ENCODE data around the gene ALDOC. TPM values are rescaled to one million over a fixed set of nuclear protein-coding genes. Genes with fewer than 3 reads are reported as not detected.
A peak's percentile ranks its signal among the peaks of the same experiment; 100 is the strongest.

Gene ALDOC
- total and polyA plus RNA-seq, 2 of the 13 experiments (the other 11 are each of a cell fraction or from before 2014, with no cell fraction given), result 15.4 to 60.9 TPM

DNA sequence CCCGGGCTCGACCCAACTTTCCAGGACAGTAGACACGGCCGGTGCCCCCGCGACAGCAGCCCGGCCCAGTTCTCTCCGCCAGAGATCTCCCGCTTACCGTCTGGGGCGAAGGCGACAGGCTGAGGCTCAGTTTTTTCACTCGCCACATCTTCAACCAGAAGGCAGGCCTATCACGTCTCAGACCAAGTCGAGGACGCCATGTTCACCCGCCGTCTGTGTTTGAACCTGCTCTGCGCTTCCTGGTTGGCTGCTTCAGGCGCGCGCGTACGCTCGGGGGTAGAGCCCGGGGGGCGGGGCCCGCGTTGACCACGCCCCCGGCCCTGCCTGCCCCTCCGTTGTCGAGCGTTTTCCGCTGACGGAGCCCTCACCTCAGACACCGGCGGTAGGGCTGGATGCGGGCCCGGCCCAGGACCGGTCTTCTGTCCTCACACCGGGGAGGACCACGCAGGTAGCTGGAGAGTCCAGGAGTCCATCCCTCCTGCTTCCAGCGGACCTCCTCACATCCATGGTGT is 22.2 kb upstream of the ALDOC start, which contains the start of gene SPAG5 (continued):
- TF ChIP-seq ZNF280D (CRISPR knock-in tag; IDR thresholded peaks at IDR 0.05) (no peak), SRSF1 (optimal IDR thresholded peaks at IDR 0.05; ENCODE audit: low read depth, low read length) (peak; percentile 32), ONECUT2 (CRISPR knock-in tag; IDR thresholded peaks at IDR 0.05) (0 out of 2 replicates have a peak, but pooled peaks have one; percentile 20), NFIC (IDR thresholded peaks at IDR 0.05; ENCODE audit: low read length) (no peak), CAMTA2 (CRISPR knock-in tag; IDR thresholded peaks at IDR 0.05; ENCODE audit: borderline replicate concordance) (peak; percentile 66; the same call in 1 of the 2 replicates), ZBTB14 (CRISPR knock-in tag; IDR thresholded peaks at IDR 0.05) (no peak), E2F2 (CRISPR knock-in tag; IDR thresholded peaks at IDR 0.05; ENCODE audit: borderline replicate concordance) (no peak), SP5 (CRISPR knock-in tag; IDR thresholded peaks at IDR 0.05; ENCODE audit: borderline replicate concordance, low read depth) (no peak; the same call in 1 of the 2 replicates), GATAD1 (CRISPR knock-in tag; IDR thresholded peaks at IDR 0.05) (peak; percentile 77), ZNF430 (CRISPR knock-in tag; IDR thresholded peaks at IDR 0.05) (peak; percentile 68; the same call in 1 of the 2 replicates), FOXP1 (IDR thresholded peaks at IDR 0.05) (no peak), FOXP1 (CRISPR knock-in tag; IDR thresholded peaks at IDR 0.05) (no peak), GMEB1 (CRISPR knock-in tag; IDR thresholded peaks at IDR 0.05; ENCODE audit: borderline replicate concordance) (peak; percentile 94), PITX1 (CRISPR knock-in tag; IDR thresholded peaks at IDR 0.05) (no peak), BORCS8-MEF2B (CRISPR knock-in tag; IDR thresholded peaks at IDR 0.05) (peak; percentile 73; the same call in 1 of the 2 replicates), ZNF501 (CRISPR knock-in tag; IDR thresholded peaks at IDR 0.05) (peak; percentile 82; the same call in 1 of the 2 replicates), ZNF558 (CRISPR knock-in tag; IDR thresholded peaks at IDR 0.05; ENCODE audit: borderline replicate concordance) (no peak), ZGPAT (CRISPR knock-in tag; IDR thresholded peaks at IDR 0.05) (peak; percentile 50; the same call in 1 of the 2 replicates), ZNF703 (CRISPR knock-in tag; IDR thresholded peaks at IDR 0.05; ENCODE audit: borderline replicate concordance) (no peak), ELF1 (CRISPR knock-in tag; IDR thresholded peaks at IDR 0.05) (peak; percentile 82)
- TF ChIP-seq, protein P1, sequence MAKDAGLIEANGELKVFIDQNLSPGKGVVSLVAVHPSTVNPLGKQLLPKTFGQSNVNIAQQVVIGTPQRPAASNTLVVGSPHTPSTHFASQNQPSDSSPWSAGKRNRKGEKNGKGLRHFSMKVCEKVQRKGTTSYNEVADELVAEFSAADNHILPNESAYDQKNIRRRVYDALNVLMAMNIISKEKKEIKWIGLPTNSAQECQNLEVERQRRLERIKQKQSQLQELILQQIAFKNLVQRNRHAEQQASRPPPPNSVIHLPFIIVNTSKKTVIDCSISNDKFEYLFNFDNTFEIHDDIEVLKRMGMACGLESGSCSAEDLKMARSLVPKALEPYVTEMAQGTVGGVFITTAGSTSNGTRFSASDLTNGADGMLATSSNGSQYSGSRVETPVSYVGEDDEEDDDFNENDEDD (CRISPR knock-in tag; IDR thresholded peaks at IDR 0.05; ENCODE audit: borderline replicate concordance), result peak; percentile 98
